Endothelial cell (in vitro differentiated cells): ENCODE measurements around the gene PHPT1. TPM values are rescaled to one million over a fixed set of nuclear protein-coding genes. Genes with fewer than 3 reads are reported as not detected.

ENCODE experiments used
- DNase-seq: peaks from one replicate; pipeline ENCODE4 v3.0.0; 2021; ENCODE audit warnings: low spot score
- H3K27ac Mint-ChIP-seq: one replicate; pipeline ENCODE4 v1.8.0; 2021; ENCODE audit warnings: mixed read lengths, inconsistent platforms; ENCODE audit not compliant: unreplicated experiment
- H3K27me3 Mint-ChIP-seq: one replicate; pipeline ENCODE4 v1.8.0; 2021; ENCODE audit warnings: mild to moderate bottlenecking, moderate library complexity, mixed read lengths, inconsistent platforms; ENCODE audit not compliant: unreplicated experiment
- H3K36me3 Mint-ChIP-seq: one replicate; pipeline ENCODE4 v1.8.0; 2021; ENCODE audit warnings: mild to moderate bottlenecking, low read depth, mixed read lengths, inconsistent platforms; ENCODE audit not compliant: unreplicated experiment
- H3K4me1 Mint-ChIP-seq: one replicate; pipeline ENCODE4 v1.8.0; 2021; ENCODE audit warnings: mild to moderate bottlenecking, mixed read lengths, inconsistent platforms; ENCODE audit not compliant: unreplicated experiment
- H3K4me3 Mint-ChIP-seq: one replicate; pipeline ENCODE4 v1.8.0; 2021; ENCODE audit warnings: mild to moderate bottlenecking, mixed read lengths, inconsistent platforms; ENCODE audit not compliant: unreplicated experiment
- H3K9me3 Mint-ChIP-seq: one replicate; pipeline ENCODE4 v1.8.0; 2021; ENCODE audit warnings: mixed read lengths, inconsistent platforms; ENCODE audit not compliant: unreplicated experiment
- microRNA-seq: library from miRNA; unstranded; fragments of <30 nt; microRNA quantifications from one replicate; pipeline ENCODE4, GENCODE V29; 2020; ENCODE audit not compliant: unreplicated experiment
- total RNA-seq: library from RNA; stranded (reverse); fragmentation: NEBNext Ultra II Directional; extraction: Animal tissue kit (Norgen Biotek cat#: 25700); gene quantifications from one replicate; pipeline ENCODE4 v1.2.1, GENCODE V29; 2021; ENCODE audit not compliant: unreplicated experiment
- TF ChIP-seq, protein P1 (sequence below): fragments of 200-600 bp; sonication (generic); IDR thresholded peaks from one replicate; pipeline ENCODE4 v1.5.0; 2021; ENCODE audit warnings: antibody characterized with exemption; ENCODE audit not compliant: unreplicated experiment

The PHPT1 gene
- total RNA-seq, 1 donor from 2014 or later: 134 TPM

DNA sequence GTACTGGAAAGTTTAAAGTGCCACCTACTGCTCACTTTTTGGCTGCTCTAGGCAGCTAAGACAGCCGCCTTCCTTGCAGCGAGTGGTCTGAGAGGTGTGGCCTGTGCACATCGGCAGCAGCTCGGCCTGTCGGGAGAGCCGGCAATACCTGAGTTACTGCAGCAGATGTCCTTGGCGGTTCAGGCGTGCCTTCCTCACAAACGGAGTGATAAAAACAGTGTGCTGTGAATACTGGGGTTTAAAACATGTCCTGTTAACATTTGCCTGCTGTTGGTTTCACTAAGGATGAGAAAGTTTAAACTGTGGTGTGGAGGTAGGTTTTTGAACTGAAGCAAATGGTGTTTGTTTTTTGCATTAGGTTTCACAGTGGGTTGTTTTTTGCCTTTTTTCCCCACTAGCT, 50.0 kb downstream of the PHPT1 start:
- H3K27me3 Mint-ChIP-seq: peaks cover 2% of the 10 kb centered on the region
- H3K36me3 Mint-ChIP-seq: peaks cover 31% of the 10 kb centered on the region
- H3K27ac Mint-ChIP-seq: no peak overlapping the region
- TF ChIP-seq, protein P1, sequence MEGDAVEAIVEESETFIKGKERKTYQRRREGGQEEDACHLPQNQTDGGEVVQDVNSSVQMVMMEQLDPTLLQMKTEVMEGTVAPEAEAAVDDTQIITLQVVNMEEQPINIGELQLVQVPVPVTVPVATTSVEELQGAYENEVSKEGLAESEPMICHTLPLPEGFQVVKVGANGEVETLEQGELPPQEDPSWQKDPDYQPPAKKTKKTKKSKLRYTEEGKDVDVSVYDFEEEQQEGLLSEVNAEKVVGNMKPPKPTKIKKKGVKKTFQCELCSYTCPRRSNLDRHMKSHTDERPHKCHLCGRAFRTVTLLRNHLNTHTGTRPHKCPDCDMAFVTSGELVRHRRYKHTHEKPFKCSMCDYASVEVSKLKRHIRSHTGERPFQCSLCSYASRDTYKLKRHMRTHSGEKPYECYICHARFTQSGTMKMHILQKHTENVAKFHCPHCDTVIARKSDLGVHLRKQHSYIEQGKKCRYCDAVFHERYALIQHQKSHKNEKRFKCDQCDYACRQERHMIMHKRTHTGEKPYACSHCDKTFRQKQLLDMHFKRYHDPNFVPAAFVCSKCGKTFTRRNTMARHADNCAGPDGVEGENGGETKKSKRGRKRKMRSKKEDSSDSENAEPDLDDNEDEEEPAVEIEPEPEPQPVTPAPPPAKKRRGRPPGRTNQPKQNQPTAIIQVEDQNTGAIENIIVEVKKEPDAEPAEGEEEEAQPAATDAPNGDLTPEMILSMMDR: no peak
- no peaks in the 10 kb centered on the region for H3K9me3 Mint-ChIP-seq
- peak overlapping the region; percentile 62 for H3K4me3 Mint-ChIP-seq
- no peak for DNase-seq
- H3K4me1 Mint-ChIP-seq: peaks cover 7% of the 10 kb centered on the region

DNA sequence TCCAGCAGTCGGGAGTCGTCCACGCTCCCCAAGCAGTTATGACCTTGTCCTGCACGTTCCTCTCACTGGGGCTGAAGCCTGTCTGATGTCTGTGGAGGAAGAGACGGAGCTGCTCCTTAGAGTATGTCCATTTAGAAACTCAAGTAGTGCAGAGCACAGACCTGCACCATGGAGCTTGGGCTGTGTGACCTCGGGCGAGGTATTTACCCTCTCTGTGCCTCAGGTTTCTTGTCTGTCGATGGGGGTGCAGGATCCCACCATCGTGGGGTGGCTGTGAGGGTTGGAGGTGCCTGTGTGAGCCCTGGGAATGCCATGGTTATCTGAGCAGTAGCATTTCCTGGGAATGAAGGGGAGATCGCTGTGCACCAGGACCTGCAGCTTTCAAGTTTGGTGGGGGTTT, 51.3 kb downstream of the PHPT1 start:
- Mint-ChIP-seq H3K36me3 (peaks cover 29% of the 10 kb centered on the region), H3K4me3 (peak overlapping the region; percentile 53), H3K9me3 (no peaks in the 10 kb centered on the region), H3K27ac (no peak overlapping the region), H3K4me1 (peaks cover 7% of the 10 kb centered on the region), H3K27me3 (peaks cover 4% of the 10 kb centered on the region)
- TF ChIP-seq, protein P1: no peak
- no peak for DNase-seq

Small RNA genes lying within 50 kb of the gene (microRNA-seq; reads per million reads assigned to microRNA genes)
- gene MIR4292 (not detected), gene MIR4479 (3.5 reads per million, percentile 41 among the genes with 10 or more reads in this experiment)

Other genes with a start within 250 kb of the PHPT1 start
- gene EGFL7, start 186.5 kb upstream of the PHPT1 start, total RNA-seq: 945 TPM
- gene AGPAT2, start 162.0 kb upstream of the PHPT1 start, total RNA-seq: 38.9 TPM
- gene DIPK1B, start 136.8 kb upstream of the PHPT1 start, total RNA-seq: 293 TPM
- not detected for gene LCN10, start 106.5 kb upstream of the PHPT1 start, total RNA-seq
- gene LCN6, start 100.9 kb upstream of the PHPT1 start, total RNA-seq: not detected
- gene LCN8, start 91.2 kb upstream of the PHPT1 start, total RNA-seq: not detected
- 0.49 TPM for gene LCN15, start 84.9 kb upstream of the PHPT1 start, total RNA-seq
- gene TMEM141, start 58.1 kb upstream of the PHPT1 start, total RNA-seq: 73.0 TPM
- 1.2 TPM for gene CCDC183, start 53.1 kb upstream of the PHPT1 start, total RNA-seq
- gene RABL6, start 41.5 kb upstream of the PHPT1 start, total RNA-seq: 88.4 TPM
- gene AJM1, start 6.9 kb upstream of the PHPT1 start, total RNA-seq: 0.80 TPM
- 10.0 TPM for gene MAMDC4, start 2.9 kb downstream of the PHPT1 start, total RNA-seq
- gene EDF1, start 16.9 kb downstream of the PHPT1 start, total RNA-seq: 286 TPM
- gene TRAF2, start 37.1 kb downstream of the PHPT1 start, total RNA-seq: 21.7 TPM
- 100.0 TPM for gene FBXW5, start 95.3 kb downstream of the PHPT1 start, total RNA-seq
- 1.1 TPM for gene C8G, start 95.8 kb downstream of the PHPT1 start, total RNA-seq
- gene LCN12, start 102.9 kb downstream of the PHPT1 start, total RNA-seq: 1.5 TPM
- not detected for gene PTGDS, start 128.1 kb downstream of the PHPT1 start, total RNA-seq
- gene LCNL1, start 133.6 kb downstream of the PHPT1 start, total RNA-seq: not detected
- 8.3 TPM for gene PAXX, start 143.0 kb downstream of the PHPT1 start, total RNA-seq
- not detected for gene CLIC3, start 147.2 kb downstream of the PHPT1 start, total RNA-seq
- gene ABCA2, start 178.8 kb downstream of the PHPT1 start, total RNA-seq: 2.1 TPM
- gene FUT7, start 182.7 kb downstream of the PHPT1 start, total RNA-seq: not detected
- gene NPDC1, start 196.8 kb downstream of the PHPT1 start, total RNA-seq: 116 TPM
- 55.6 TPM for gene ENTPD2, start 204.7 kb downstream of the PHPT1 start, total RNA-seq
- 1.0 TPM for gene SAPCD2, start 221.1 kb downstream of the PHPT1 start, total RNA-seq
- gene UAP1L1, start 228.1 kb downstream of the PHPT1 start, total RNA-seq: 3.2 TPM
- 70.4 TPM for gene MAN1B1, start 237.6 kb downstream of the PHPT1 start, total RNA-seq